T follicular helper cell (primary cell): ENCODE measurements around the gene ABHD2.
"Not testable (repeated sequence)": the region's sequence is repeated elsewhere in the genome, so short reads cannot be mapped to it uniquely, and the experiment has no call there.

ENCODE experiments used
- DNase-seq: peaks from one replicate; pipeline ENCODE4 v3.0.0-alpha.2; 2020; ENCODE audit warnings: low read depth

Gene ABHD2

GRCh38 chr15:89137926-89138325 is 49.7 kb downstream of the ABHD2 start:
- no peak for DNase-seq

GRCh38 chr15:89138999-89139612 is 50.9 kb downstream of the ABHD2 start:
- DNase-seq, result no peak

- DNase-seq, result no peak
These were observed 51.6 kb downstream of the ABHD2 start for GRCh38 chr15:89139613-89140499.

GRCh38 chr15:89140595-89140994 is 52.3 kb downstream of the ABHD2 start:
- DNase-seq, result no peak

- DNase-seq, result not testable (repeated sequence)
These were observed 52.9 kb downstream of the ABHD2 start for GRCh38 chr15:89141159-89141558.

GRCh38 chr15:89141885-89142284 is 53.6 kb downstream of the ABHD2 start:
- DNase-seq, result no peak

DNA sequence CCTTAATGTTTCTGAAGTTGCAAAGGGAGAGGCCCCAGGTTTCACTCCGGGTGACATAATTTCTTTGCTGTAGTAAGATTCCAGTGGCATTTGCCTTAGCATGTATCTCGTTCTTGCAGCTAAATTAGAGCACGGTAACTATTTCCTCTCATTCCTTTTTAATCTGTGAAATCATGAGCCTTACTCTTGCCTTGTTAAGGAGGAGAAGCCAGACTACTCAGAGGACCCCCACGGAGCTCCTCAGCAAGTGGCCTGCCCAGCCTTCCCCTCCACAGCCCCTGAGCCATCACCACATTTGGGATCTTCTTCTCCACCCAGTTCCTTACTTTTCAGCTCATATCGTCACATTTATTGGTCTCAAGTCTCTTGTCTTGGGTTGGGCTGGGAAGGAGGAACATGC is 54.2 kb downstream of the ABHD2 start:
- no peak for DNase-seq

DNA sequence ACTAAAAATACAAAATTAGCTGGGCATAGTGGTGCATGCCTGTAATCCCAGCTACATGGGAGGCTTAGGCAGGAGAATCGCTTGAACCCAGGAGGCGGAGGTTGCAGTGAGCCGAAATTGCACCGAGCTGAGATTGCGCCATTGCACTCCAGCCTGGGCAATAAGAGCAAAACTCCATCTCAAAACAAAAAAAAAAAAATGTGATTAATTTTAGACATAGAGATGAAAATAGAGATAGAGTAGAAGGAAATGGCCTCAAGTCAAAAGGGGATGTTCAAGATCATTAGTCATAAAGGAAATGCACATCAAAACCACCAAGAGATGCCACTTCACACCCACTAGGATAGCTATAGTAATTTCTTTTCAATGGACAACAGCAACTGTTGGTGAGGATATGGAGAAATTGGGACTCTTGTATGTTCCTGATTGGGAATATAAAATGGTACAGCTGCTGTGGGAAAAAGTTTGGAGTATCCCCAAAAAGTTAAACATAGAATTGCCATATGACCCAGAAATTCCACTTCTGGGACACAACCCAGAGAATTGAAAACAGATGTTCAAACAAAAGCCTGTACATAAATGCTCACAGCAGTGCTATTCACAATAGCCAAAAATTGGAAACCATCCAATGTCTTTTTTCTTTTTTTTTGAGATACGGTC is 55.4 kb downstream of the ABHD2 start:
- DNase-seq, result no peak

- DNase-seq, result no peak
These were observed 56.2 kb downstream of the ABHD2 start for GRCh38 chr15:89144491-89144890.

DNA sequence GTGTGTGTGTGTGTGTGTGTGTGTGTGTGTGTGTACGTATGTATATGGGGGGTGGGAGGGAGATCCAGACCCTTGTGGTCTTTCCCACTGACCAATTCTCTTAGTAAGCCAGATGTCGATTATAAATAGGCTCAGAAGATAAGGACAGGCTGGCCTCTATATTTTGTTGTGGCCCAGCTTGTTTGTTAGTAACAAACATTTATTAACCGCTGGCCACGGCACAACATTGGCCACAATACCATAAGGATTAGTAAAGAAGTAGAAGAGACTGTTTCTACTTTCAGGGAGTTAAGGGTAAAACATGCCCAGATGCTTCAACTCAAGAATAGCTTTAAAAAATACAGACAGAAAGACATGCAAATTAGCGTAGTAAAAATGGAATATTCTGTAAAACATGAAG is 58.1 kb downstream of the ABHD2 start:
- DNase-seq, result no peak

- DNase-seq, result no peak
These were observed 59.9 kb downstream of the ABHD2 start for GRCh38 chr15:89148126-89148525.

- no peak for DNase-seq
These were observed 61.3 kb downstream of the ABHD2 start for GRCh38 chr15:89149501-89150101.

- no peak for DNase-seq
These were observed 62.0 kb downstream of the ABHD2 start for GRCh38 chr15:89150287-89150686.

GRCh38 chr15:89150762-89151664 is 62.8 kb downstream of the ABHD2 start:
- no peak for DNase-seq

GRCh38 chr15:89155122-89155521 is 66.9 kb downstream of the ABHD2 start:
- DNase-seq, result no peak

DNA sequence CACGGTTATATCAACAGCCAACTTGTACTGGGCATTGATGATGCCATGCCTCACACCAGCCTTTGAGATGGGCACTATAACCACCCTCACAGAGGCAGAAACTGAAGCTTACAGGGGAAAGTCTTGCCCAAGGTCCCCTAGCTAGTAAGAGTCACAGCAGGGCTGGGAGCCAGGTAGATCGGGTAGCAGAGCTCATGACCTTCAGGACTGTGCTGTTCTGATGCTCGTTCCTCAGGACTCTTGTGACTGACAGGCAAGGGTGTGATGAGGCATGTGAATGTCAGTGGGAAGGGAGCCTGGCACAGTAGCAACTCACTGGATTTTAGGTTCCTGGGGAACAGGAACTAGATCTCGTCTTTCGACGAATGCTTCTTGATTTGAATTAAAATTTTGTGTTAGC is 67.4 kb downstream of the ABHD2 start:
- no peak for DNase-seq

DNA sequence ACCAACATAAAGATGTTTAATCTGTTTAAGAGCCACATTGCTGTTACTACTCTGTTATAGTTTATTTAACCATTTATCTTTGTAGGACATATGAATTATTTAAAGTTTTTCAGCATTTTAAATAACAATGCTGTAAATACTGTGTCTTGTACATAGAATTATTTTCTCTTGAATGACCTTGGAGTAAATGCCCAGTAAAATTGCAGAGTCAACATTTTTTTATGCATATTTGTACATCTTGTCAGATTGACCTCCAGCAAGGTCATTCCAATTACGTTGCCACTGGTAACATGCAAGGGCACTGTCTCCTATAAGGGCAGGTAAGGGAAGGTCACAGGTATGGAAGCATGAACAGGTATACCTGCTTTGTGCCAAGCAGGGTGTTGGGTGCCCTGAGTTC is 68.8 kb downstream of the ABHD2 start:
- no peak for DNase-seq

GRCh38 chr15:89157918-89158564 is 69.8 kb downstream of the ABHD2 start:
- no peak for DNase-seq

DNA sequence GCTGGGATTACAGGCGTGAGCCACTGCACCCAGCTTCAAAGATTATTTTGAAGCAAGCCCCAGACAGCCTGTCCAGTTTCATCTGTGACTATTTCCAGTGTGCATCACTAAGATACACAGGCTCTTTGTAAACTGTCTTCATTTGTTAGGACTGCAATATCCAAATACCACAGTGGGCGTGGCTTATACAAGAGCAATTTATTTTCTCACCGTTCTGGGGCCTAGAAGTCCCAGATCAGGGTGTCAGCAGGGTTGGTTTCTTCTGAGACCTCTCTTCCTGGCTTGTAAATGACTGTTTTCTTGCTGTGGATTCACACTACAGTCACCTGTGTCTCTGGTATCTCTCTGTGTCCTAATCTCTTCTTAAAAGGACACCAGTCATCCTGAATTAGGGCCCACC is 73.4 kb downstream of the ABHD2 start:
- DNase-seq, result no peak

DNA sequence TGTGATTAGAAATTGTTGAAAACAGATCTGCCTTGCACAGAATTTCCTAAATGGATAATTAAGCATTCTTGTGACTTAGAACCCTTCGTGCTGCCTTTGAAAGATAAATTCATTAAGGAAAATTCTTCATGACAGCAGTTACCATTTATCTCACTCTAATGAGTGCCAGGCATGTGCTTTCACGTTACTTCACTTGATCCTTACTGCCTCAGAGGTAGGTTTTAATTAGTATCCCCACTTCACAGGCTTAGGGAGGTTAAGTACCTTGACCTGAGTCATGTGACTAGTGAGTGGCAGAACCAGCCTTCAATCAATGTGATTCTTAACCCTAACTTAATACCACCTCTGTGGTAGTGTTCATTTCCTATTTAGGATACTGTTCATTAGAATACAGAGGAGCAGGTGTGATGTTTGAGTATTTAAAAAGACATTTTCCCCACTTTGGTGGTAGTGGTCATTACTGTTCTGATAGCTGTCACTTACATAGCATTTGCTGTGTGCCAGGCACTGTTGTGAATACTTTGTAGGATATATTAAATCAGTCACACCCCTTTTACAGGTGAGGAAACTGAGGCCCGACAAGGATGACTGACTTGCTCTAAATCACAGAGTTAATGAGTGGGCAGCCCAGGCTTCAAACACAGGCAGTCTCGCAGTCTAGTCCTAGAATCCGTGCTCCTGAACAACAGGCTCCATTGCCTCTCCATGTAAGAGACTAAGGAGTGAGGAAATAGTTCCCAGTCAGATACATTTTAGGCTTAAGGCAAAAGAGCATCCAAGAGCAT is 75.2 kb downstream of the ABHD2 start:
- DNase-seq, result no peak
